Right hindlimb (tissue), 1 donor: ENCODE results near the gene SPDYE3.
A peak's percentile ranks its signal among the peaks of the same experiment; 100 is the strongest.
"Not testable (repeated sequence)": the region's sequence is repeated elsewhere in the genome, so short reads cannot be mapped to it uniquely, and the experiment has no call there.

Source experiments
- DNase-seq: peaks from one replicate; pipeline ENCODE4 v3.0.0-alpha.2; 2018

SPDYE3 gene

DNA sequence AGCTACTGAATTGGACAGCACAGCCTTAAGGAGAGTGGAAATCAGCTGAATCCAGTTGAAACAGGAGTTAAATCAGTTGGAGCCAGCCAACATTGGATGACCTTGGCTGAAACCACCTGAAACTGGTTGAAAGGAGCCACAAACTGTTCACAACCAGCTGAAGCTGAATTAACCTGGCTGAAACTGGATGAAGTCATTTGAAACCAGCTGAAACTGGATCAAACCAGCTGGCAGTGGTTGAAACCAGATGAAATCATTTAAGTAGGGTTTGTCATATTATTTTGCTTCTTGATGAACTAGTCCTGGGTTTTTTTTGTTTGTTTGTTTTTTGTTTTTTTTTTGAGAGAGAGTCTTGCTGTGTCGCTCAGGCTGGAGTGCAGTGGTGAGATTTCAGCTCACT lies 15.3 kb upstream of the SPDYE3 start:
- not testable (repeated sequence) for DNase-seq

DNA sequence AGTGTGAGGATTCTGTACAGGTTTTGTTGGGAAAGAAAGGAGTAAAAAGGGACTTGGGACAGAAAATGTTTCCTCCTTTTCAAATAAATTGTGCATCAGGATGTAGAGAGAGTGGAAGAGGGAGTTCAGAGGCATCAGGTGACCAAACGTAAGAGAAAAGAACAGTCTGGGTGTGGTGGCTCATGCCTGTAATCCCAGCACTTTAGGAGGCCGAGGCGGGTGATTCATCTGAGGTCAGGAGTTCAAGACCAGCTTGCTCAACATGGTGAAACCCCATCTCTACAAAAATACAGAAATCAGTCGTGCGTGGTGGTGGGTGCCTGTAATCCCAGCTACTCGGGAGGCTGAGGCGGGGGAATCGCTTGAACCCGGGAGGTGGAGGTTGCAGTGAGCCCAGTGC lies 12.2 kb upstream of the SPDYE3 start:
- DNase-seq, result not testable (repeated sequence)

DNA sequence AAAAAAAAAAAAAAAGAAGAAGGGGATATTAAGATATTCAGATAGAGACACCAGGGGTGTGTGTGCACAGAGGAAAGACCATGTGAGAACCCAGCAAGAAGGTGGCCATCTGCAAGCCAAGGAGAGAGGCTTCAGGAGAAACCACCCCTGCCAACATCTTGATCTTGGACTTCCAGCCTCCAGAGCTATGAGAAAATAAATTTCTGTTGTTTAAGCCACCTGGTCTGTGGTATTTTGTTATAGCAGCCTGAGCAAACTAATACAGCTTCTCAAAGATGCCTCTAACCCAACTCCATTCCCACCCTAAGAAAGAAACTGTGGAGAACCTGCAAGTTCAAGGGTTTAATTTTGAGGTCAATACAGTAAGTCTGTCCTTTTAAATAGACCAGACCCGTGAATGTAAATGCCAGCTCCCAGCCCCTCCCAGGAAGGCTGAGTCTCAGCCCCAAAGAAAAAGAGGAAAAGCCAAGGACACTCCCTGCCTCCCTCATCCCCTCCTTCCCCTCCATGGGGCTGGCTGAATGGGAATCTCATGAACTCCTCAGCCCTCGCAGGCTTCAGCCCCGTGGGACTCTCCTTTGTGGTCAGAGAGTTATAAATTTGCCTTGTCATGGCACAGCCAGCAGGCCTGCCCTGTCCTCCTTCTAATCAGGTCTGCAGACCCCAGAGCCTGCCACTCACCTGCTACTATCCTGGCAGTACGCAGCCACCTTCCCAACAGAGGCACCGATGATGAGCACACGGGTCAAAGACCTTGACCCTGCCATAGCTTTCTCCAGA lies 9.5 kb upstream of the SPDYE3 start:
- not testable (repeated sequence) for DNase-seq

DNA sequence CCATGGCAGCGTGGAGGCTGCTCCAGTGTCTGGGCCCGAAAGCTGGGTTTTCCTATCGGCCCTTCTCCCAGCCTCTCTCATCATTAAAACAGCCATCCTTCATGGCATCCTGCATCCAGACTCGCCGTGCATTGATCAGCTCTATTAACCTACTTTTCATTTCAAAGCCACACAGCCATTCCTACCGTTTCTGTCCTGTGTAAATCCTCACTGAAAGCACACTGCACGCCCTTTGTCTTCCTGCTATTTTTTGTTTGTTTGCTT lies 8.9 kb upstream of the SPDYE3 start:
- DNase-seq, result not testable (repeated sequence)

DNA sequence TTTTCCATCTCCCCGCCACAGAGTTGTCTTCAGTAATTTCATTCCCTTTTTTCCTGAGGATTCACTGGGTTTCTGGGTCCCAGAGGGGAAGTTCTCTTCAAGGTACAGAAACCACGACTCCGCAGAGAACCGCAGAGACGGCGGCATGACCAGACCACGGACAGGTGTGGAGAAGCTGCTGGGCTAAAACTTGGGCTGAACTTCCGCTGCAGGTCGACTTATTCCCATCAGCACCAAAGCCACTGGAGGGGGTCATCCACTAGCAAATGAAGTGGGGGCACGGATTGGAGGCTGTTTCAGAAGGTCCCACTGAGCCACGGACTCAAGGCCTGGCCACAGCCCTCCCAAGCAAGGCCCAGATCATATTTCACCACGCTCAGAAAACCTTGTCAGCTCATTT lies 3.0 kb upstream of the SPDYE3 start:
- not testable (repeated sequence) for DNase-seq

DNA sequence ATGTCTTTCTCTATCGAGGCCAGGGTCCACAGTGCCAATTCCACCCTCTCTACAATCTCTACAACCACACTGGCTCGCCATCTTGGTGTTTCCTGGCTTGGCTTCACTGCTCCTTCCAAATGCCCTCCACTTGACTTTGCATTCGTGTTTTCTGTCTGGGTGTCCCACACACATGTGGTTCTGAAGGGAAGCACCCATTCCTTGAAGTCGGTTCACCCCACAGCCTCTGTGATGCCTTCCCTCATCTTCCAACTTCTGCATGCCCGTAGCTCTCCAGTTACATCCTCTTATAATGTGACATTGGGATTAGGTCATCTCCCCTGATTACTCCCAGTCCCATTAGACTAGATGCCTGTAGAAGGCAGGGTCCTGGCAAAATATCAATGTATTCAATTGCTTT lies 10.8 kb downstream of the SPDYE3 start:
- DNase-seq, result not testable (repeated sequence)

DNA sequence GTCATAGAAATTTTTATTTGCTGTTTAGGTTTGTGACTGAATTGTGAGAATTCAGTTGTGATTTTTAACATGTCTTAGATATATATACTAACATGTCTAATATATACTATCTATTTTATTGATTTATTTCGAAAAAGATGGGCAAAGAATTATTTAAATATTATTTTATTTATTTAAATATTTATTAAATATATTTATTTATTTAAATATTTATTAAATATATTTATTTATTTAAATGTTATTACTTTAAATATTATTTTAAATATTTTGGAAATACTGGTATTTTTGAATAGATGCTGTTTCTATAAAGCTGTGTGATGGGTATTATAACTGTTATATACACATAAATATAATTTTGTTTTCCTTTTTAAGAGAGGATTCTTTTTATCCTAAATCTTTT lies 14.1 kb downstream of the SPDYE3 start:
- DNase-seq, result not testable (repeated sequence)

DNA sequence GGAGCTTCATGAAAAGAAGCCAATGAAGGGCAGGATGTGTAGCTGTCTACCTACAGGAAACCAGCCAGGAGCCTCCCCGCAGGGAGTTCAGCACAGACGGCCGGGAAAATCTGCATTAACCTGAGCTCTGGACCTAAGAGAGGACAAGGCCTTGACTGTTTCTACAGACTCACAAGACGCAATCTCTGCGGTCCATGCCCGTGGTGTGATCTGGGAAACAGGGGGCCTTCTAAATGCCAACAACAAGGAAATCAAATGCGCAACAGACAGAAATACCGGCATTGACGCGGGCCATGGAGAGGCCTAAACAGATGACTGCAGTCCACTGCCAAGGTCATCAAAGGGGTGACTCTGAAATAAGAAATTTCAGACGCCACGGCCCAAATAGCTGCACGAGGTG lies 16.7 kb downstream of the SPDYE3 start:
- not testable (repeated sequence) for DNase-seq

DNA sequence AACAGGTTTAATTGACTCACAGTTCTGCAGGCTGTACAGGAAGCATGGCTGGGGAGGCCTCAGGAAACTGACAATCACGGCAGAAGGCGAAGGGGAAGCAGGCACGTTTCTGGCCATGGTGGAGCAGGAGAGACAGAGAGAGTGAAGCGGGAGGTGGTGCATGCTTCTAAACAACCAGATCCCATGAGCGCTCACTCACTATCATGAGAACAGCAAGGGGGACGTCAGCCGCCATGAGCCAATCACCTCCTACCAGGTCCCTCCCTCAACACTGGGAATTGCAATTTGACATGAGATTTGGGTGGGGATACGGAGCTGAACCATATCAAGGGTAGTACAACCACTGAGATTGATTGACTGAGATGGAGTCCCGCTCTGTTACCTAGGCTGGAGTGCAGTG lies 18.2 kb downstream of the SPDYE3 start:
- DNase-seq, result not testable (repeated sequence)

DNA sequence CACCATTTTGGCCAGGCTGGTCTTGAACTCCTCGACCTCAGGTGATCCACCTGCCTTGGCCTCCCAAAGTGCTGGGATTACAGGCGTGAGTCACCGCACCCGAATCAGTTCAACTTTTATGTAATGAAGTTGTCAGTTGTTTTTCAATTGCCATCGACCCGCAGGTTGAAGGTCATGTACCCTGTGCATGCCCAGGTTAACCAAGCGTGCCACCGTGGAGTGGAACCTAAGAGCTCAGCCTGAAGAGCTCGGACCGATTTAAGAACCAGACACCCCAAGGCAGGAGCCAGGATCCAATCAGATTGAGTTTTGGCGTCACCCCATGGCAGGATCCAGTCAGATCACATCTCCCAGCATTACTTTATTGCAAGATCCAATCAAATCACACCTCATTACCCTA lies 19.4 kb downstream of the SPDYE3 start:
- not testable (repeated sequence) for DNase-seq

DNA sequence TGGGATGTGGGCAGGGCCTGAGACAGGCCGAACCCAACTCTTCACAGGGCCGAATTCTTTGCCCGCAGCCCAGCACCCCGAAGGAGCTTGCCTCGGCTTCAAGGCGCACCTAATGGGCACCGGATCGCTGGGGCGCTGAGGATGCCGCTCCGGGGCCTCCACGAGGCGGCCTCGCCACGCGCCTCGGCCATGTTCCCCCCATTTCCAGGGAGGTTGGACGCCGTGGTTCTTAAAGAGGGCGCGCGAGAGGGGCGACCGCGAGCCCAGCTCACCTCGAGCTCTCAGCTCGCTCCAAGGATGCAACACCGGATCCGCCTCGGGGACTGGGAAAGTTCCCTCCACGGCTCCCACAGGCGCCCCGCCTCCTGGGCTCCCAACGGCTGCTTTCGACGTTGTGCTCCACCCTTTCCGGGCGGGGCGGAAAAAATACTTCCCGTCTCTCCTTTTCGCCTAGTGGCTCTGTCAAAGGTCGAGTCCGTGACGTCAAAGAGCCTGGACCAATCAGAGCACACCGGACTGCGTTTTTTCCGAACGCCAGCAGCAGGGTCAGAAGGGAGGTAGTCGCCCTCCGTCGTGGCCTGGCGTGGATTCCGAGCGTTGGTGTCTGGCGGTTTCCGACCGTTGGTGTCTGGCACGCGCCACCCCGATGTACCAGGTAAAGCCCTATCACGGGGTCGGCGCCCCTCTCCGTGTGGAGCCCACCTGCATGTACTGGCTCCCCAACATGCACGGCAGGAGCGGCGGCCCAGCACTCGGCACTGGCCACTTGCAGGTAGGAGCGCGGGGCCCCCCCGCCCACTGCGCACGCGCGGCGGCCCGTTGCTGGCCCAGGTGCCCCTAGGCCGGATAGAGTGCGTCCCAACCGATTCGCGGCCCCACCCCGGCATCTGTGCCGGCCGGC lies 28.3 kb downstream of the SPDYE3 start:
- DNase-seq, result peak; percentile 93

DNA sequence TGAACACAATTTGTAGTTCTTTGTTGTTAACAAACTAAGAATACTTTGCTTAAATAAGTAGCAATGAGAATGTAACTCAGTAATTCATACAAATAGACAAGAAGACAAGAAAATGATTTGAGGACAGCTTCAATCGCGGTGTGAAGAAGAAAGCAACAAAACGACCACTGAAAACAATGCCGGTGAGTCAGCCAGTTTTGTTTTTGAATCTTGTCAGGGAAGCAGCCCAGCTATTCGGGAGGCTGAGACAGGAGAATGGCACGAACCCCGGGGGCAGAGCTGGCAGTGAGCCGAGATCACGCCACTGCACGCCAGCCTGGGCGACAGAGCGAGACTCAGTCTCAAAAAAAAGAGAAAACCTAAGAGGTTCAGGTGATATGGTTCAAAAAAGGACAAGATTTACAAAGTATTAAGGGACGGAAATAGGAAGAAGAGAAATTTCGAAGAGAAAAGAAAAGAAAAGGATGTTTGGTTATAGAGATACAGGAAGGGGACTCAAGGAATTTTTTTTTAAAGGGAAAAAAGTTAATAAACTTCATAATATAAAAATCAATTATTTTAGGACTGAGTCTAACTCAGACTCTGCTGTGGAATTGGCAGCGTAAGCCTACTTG lies 30.7 kb downstream of the SPDYE3 start:
- DNase-seq, result not testable (repeated sequence)

DNA sequence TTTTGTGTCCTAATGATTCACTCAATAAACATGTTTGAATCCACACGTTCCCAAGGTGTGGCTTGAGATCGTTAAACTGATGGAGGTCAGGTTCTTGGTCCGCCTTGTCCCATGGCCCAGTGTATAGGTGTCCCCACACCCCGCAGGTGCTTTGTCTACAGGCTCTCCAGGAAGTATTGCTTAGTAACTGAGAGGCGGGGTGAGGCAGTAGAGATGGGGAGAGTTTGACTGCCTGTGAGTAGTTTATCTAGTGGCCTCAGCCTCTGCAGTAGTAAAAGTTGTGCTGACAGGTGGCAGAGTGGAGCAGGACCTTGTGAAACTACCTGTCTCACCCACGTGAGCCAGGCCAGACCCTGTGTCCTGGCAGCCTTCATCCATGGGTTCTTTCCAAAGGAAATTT lies 33.8 kb downstream of the SPDYE3 start:
- DNase-seq, result not testable (repeated sequence)

DNA sequence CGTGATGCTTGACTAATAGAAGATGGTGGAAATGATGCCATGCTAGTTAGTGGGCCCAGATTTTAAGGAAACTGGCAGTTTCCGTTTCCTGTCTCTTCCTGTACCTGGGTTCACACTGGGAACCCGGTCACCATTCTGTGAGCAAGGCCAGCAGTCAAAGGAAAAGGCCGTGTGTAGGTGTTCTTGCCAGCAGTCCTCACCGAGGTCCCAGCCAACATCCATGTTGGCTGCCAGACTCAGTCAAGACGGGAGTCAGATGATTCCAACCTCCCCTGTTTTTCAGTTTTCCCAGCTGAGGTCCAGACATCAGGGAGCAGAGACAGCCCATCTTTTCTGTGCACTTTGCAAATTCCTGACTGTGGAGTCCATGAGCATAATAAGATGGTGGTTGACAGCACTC lies 35.3 kb downstream of the SPDYE3 start:
- no peak for DNase-seq

DNA sequence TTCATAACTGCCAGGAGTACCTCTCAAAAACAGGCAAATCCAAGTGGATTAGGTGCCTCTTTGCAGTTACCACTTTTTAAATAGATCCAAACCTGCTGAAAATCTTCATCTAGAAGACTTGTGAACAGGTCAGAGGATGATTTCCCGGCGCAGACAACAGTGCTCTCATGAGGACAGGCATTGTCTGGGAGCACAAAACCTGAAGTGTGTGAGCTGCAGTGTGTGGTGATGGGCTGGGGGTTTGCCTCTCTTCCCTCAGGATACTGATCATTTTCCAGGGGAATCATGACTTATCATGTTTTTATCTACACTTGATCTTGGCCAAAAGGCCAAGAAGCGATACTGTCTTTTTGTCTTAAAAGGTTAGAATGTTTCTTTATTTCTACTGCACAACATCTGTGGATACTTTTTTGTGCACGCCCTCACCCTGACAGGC lies 36.6 kb downstream of the SPDYE3 start:
- DNase-seq, result not testable (repeated sequence)

DNA sequence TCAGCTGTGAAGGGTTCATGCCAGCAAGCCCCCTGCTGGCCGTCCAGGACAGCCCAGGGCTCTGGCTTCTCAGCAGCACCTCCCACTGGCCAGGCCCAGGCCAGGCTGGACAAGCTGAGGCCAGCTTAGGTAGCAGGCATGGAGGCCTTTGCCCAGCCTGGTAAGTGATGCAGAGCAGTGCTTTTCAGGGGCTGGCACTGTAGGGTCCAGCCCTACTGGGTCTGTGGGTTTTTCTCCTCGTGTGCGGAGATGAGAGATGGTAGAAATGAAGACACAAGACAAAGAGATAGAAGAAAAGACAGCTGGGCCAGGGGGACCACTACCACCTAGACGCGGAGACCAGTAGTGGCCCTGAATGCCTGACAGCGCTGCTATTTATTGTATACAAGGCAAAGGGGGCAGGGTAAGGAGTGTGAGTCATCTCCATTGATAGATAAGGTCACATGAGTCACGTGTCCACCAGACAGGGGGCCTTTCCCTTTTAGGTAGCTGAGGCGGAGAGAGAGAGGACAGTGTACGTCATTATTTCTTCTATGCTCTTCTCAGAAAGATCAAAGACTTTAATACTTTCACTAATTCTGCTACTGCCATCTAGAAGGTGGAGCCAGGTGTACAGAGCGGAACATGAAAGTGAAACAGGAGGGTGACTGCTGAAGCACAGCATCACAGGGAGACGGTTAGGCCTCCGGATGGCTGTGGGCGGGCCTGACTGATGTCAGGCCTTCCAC lies 37.2 kb downstream of the SPDYE3 start:
- DNase-seq, result not testable (repeated sequence)

DNA sequence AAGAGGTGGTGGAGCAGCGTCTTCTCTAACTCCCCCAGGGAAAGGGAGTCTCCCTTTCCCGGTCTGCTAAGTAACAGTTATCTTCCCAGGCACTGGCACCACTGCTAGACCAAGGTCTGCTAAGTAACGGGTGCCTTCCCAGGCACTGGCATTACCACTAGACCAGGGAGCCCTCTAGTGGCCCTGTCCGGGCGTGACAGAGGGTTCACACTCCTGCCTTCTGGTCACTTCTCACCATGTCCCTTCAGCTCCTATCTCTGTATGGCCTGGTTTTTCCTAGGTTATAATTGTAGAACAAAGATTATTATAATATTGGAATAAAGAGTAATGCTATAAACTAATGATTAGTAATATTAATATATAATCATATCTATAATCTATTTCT lies 37.8 kb downstream of the SPDYE3 start:
- DNase-seq, result peak; percentile 60

DNA sequence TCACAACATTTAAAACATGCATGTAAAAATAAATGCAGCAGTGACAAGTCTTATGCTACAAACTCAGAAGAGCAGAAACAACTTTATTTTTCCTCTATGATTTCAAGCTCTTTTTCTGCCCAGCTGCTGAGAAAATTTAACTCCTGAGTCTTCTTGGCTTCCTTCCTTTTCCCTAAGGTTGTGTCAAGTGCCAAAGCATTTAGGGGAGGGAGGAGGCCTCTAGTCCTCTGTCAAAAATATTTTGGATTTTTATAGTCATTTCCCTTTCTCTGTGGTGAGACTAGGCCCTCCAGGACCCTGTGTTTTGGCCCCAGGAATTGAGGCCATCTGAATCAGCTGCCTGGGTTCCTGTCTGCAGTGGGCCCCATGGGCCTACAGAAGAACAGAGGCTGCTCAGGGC lies 39.4 kb downstream of the SPDYE3 start:
- DNase-seq, result no peak

DNA sequence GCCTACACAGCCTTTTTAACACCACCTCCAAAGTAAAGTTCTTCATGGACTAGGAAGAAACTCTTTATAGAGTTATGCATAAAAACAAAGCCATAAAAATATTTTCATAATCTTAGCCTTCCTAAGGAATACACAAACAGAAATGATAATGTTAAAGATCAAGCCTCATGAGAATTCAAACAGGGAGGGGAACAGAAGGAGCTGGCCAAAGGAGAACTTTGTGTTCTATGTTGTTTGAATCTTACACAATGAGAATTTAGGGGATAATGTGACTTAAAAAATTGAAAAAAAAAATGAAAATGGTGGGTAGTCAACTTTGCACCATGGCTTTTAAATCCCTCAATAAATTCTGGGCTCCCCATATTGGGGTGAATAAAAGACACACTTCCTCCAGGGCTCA lies 41.3 kb downstream of the SPDYE3 start:
- DNase-seq, result no peak

DNA sequence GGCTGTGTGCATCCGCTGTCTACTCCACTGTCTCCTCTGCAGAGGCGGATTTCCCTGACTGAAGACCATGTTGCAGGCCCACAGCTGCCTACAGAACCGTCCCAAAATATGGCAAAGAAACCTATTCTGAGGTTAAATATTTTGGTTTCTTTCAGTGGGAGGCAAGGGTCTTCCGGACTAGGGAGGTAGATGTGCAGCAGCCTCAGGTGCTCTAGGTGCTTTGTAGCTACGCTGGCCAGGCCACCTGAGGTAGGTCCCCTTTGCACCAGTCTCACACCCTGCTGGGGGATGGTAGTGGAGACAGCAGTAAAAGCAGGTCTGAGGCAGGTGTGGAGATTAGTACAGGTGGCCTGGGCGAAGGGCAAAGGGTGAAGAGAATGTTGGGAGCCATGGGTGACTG lies 42.3 kb downstream of the SPDYE3 start:
- no peak for DNase-seq

DNA sequence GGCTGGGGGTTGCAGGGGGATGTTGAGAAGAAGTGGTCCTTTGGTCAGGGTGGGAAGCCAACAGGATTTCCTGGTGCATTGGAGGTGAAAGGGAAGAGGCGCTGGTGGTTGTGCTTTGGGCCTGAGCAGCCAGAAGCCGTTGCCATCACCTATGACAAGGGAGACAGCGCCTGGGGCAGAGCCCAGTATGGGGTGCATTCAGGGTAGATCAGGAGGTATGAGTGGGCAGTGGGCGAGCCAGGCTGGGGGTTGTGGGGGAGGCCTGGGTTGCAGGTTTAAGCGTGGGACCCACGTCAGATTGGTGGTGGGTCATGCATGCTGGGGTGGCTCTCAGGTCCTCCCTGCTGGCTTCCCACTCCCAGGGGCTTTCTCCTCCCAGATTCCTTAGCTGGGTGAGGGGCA lies 44.2 kb downstream of the SPDYE3 start:
- no peak for DNase-seq

DNA sequence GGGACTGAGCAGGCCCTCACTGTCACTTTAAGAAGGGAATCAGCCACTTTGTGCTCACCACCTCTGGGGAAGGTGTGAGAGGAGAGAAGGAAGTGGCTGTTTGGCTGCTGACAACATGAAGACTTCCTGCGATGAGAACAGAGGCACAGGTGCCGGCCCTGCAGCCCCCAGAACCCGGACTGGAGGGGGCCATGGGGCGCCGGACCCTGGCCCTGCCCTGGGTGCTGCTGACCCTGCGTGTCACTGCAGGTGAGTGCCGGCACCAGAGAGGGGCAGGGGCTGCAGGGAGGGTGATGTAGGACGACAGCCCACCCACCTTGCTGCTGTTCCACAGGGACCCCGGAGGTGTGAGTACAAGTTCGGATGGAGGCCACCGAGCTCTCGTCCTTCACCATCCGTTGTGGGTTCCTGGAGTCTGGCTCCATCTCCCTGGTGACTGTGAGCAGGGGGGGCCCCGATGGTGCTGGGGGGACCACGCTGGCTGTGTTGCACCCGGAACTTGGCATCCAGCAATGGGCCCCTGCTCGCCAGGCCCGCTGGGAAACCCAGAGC lies 44.8 kb downstream of the SPDYE3 start:
- DNase-seq, result not testable (repeated sequence)
